ENCODE measurements around the gene ZKSCAN8.
"Not testable (repeated sequence)": the region's sequence is repeated elsewhere in the genome, so short reads cannot be mapped to it uniquely, and the experiment has no call there.

The ZKSCAN8 gene

GRCh38 chr6:28141500-28142329 is at the start of gene ZKSCAN8:
Gene ZKSCAN8 (plus strand): TSS chr6:28141883. CDS start chr6:28148408, 6,525 bp downstream.
- Histone ChIP-seq H3K4me3 (ENCODE audit: low read depth in 1 of 2, low read length in 1 of 2) (peak within 1 kb of the TSS; percentile 63 to 72), H3K27me3 (peaks cover 3% of the 10 kb centered on the region), H3K27ac (peak within 1 kb of the TSS; percentile 51), H3K9me3 (no peaks in the 10 kb centered on the region), H3K36me3 (no peaks in the 10 kb centered on the region), H3K4me1 (ENCODE audit: control insufficient read depth in 1 of 2, insufficient read depth in 1 of 2, low read depth in 1 of 2, low read length in 1 of 2) (peaks cover 31 to 32% of the 10 kb centered on the region in 2 experiments)
- TF ChIP-seq, protein P1, sequence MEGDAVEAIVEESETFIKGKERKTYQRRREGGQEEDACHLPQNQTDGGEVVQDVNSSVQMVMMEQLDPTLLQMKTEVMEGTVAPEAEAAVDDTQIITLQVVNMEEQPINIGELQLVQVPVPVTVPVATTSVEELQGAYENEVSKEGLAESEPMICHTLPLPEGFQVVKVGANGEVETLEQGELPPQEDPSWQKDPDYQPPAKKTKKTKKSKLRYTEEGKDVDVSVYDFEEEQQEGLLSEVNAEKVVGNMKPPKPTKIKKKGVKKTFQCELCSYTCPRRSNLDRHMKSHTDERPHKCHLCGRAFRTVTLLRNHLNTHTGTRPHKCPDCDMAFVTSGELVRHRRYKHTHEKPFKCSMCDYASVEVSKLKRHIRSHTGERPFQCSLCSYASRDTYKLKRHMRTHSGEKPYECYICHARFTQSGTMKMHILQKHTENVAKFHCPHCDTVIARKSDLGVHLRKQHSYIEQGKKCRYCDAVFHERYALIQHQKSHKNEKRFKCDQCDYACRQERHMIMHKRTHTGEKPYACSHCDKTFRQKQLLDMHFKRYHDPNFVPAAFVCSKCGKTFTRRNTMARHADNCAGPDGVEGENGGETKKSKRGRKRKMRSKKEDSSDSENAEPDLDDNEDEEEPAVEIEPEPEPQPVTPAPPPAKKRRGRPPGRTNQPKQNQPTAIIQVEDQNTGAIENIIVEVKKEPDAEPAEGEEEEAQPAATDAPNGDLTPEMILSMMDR (IDR thresholded peaks at IDR 0.05): no peak

DNA sequence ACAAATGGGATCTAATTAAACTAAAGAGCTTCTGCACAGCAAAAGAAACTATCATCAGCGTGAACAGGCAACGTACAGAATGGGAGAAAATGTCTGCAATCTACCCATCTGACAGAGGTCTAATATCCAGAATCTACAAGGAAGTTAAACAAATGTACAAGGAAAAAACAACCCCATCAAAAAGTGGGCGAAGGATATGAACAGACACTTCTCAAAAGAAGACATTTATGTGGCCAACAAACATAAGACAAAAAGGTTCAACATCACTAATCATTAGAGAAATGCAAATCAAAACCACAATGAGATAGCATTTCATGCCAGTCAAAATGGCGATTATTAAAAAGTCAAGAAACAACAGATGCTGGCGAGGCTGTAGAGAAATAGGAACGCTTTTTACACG is 39.5 kb upstream of the ZKSCAN8 start:
- H3K27ac ChIP-seq; H3K4me3 ChIP-seq (ENCODE audit: low read depth in 1 of 2, low read length in 1 of 2); H3K9me3 ChIP-seq; H3K4me1 ChIP-seq (ENCODE audit: control insufficient read depth in 1 of 2, insufficient read depth in 1 of 2, low read depth in 1 of 2, low read length in 1 of 2); H3K36me3 ChIP-seq: not testable (repeated sequence)
- H3K27me3 ChIP-seq: peaks cover 28% of the 10 kb centered on the region

GRCh38 chr6:28102699-28103098 is 39.0 kb upstream of the ZKSCAN8 start:
- H3K4me3 ChIP-seq (ENCODE audit: low read depth in 1 of 2, low read length in 1 of 2); H3K27ac ChIP-seq; H3K4me1 ChIP-seq (ENCODE audit: control insufficient read depth in 1 of 2, insufficient read depth in 1 of 2, low read depth in 1 of 2, low read length in 1 of 2); H3K36me3 ChIP-seq; H3K9me3 ChIP-seq: not testable (repeated sequence)
- H3K27me3 ChIP-seq: peaks cover 28% of the 10 kb centered on the region

- peak overlapping the region; percentile 67 to 75 for H3K4me3 ChIP-seq (ENCODE audit: low read depth in 1 of 2, low read length in 1 of 2)
- TF ChIP-seq, protein P1 (IDR thresholded peaks at IDR 0.05): peak; percentile 77
Measured at GRCh38 chr6:28104392-28105244, 37.1 kb upstream of the ZKSCAN8 start.

DNA sequence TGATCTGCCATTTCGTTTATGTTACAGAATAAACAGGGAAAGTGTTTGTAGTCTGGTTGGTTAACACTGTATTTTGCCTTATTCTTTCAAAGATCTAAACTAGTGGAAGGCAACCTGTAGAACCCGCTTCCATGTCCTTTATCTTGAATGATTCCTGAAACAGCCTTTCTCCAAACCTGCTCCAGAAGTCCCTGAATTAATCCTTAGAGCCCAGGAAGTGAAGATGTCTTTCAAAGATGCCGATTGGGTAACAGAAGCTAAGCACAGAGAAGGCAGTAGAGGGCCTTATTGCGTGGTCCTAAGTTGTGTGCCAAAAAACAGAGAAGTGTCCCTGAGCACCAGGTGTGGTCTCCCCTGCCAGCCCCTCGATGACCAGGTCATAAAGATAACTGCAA is 36.4 kb upstream of the ZKSCAN8 start:
- Histone ChIP-seq H3K27me3 (peaks cover 41% of the 10 kb centered on the region), H3K36me3 (no peaks in the 10 kb centered on the region), H3K27ac (peak overlapping the region; percentile 79), H3K4me1 (ENCODE audit: control insufficient read depth in 1 of 2, insufficient read depth in 1 of 2, low read depth in 1 of 2, low read length in 1 of 2) (peaks cover 7 to 9% of the 10 kb centered on the region in 2 experiments), H3K9me3 (no peaks in the 10 kb centered on the region), H3K4me3 (ENCODE audit: low read depth in 1 of 2, low read length in 1 of 2) (peak overlapping the region; percentile 67 to 75)
- TF ChIP-seq, protein P1 (IDR thresholded peaks at IDR 0.05): no peak

More at GRCh38 chr6:28104392-28105244, 37.1 kb upstream of the ZKSCAN8 start:
- Histone ChIP-seq H3K27me3 (peaks cover 37% of the 10 kb centered on the region), H3K27ac (peak overlapping the region; percentile 79), H3K36me3 (no peaks in the 10 kb centered on the region), H3K9me3 (no peaks in the 10 kb centered on the region), H3K4me1 (ENCODE audit: control insufficient read depth in 1 of 2, insufficient read depth in 1 of 2, low read depth in 1 of 2, low read length in 1 of 2) (peaks cover 7 to 9% of the 10 kb centered on the region in 2 experiments)

- H3K4me3 ChIP-seq (ENCODE audit: low read depth in 1 of 2, low read length in 1 of 2): no peak overlapping the region
- no peak overlapping the region for H3K27ac ChIP-seq
- H3K27me3 ChIP-seq: peaks cover 39% of the 10 kb centered on the region
- H3K36me3 ChIP-seq: no peaks in the 10 kb centered on the region
- H3K9me3 ChIP-seq: no peaks in the 10 kb centered on the region
- TF ChIP-seq, protein P1 (IDR thresholded peaks at IDR 0.05): no peak
- H3K4me1 ChIP-seq (ENCODE audit: control insufficient read depth in 1 of 2, insufficient read depth in 1 of 2, low read depth in 1 of 2, low read length in 1 of 2): peaks cover 7 to 9% of the 10 kb centered on the region in 2 experiments
Measured at GRCh38 chr6:28107506-28107905, 34.2 kb upstream of the ZKSCAN8 start.

Data from neutrophil (primary cell).